CD14-positive monocyte (primary cell): ENCODE measurements around the gene AEBP2. TPM values are rescaled to one million over a fixed set of nuclear protein-coding genes. Genes with fewer than 3 reads are reported as not detected.

Source experiments
- DNase-seq, 3 donors: peaks; one replicate each; pipeline ENCODE4 v3.0.0-alpha.2; 2011 to 2022
- H2AFZ ChIP-seq: 2 replicates; pipeline ENCODE4 v1.6.0; 2012; ENCODE audit warnings: mild to moderate bottlenecking, low read depth, low read length, inconsistent platforms; ENCODE audit not compliant: insufficient read depth, poor library complexity, severe bottlenecking
- H3K27ac ChIP-seq, 2 donors: 1 replicate in 1 of 2; 2 replicates in 1 of 2; pipeline ENCODE4 v1.5.1; 2012 to 2013; ENCODE audit warnings: low read length in 2 of 2, control low read depth in 1 of 2, inconsistent platforms in 1 of 2, low read depth in 1 of 2, mild to moderate bottlenecking in 1 of 2
- H3K27me3 ChIP-seq, 2 donors: one replicate each; pipeline versions ENCODE4 v1.6.0 to v1.6.1; 2011 to 2013; ENCODE audit warnings: low read length in 2 of 2; ENCODE audit not compliant: control insufficient read depth in 2 of 2, insufficient read depth in 2 of 2
- H3K36me3 ChIP-seq, 2 donors: replicated peaks in 1 of 2; 1 replicate in 1 of 2; 2 replicates in 1 of 2; pipeline versions ENCODE4 v1.5.1 to v1.6.1; 2012 to 2013; ENCODE audit warnings: low read length in 2 of 2, control low read depth in 1 of 2, inconsistent platforms in 1 of 2, mild to moderate bottlenecking in 1 of 2; ENCODE audit not compliant: insufficient read depth in 2 of 2, control insufficient read depth in 1 of 2
- H3K4me1 ChIP-seq, 2 donors: 1 replicate in 1 of 2; 2 replicates in 1 of 2; pipeline versions ENCODE4 v1.5.1 to v1.6.1; 2012 to 2013; ENCODE audit warnings: low read length in 2 of 2, control low read depth in 1 of 2, inconsistent platforms in 1 of 2, mild to moderate bottlenecking in 1 of 2, moderate library complexity in 1 of 2; ENCODE audit not compliant: insufficient read depth in 2 of 2, control insufficient read depth in 1 of 2
- H3K4me2 ChIP-seq: replicated peaks from 2 replicates; pipeline ENCODE3; 2012; ENCODE audit warnings: low read length, moderate library complexity, mild to moderate bottlenecking; ENCODE audit not compliant: poor library complexity, severe bottlenecking; ENCODE audit errors: extremely low read depth
- H3K4me3 ChIP-seq, 3 experiments: fragments of 200-600 bp in 1 of 3; sonication (generic) in 1 of 3; replicated peaks in 1 of 3; 1 replicate in 2 of 3; 2 replicates in 1 of 3; pipeline ENCODE4 v1.5.1; 2011 to 2013; ENCODE audit warnings: low read length in 3 of 3, mild to moderate bottlenecking in 3 of 3, control low read depth in 2 of 3, low read depth in 2 of 3, inconsistent platforms in 1 of 3, moderate library complexity in 1 of 3
- H3K79me2 ChIP-seq: 2 replicates; pipeline ENCODE4 v1.6.0; 2012; ENCODE audit warnings: mild to moderate bottlenecking, control low read depth, inconsistent platforms, low read length, moderate library complexity; ENCODE audit not compliant: insufficient read depth
- H3K9ac ChIP-seq: 2 replicates; pipeline ENCODE4 v1.6.0; 2017; ENCODE audit warnings: low read length, mild to moderate bottlenecking; ENCODE audit not compliant: insufficient read depth, poor library complexity, severe bottlenecking
- H3K9me3 ChIP-seq, 2 donors: replicated peaks in 1 of 2; 1 replicate in 1 of 2; 2 replicates in 1 of 2; pipeline versions ENCODE4 v1.5.1 to v1.6.1; 2012 to 2013; ENCODE audit warnings: low read length in 2 of 2, control low read depth in 1 of 2; ENCODE audit not compliant: control insufficient read depth in 1 of 2, insufficient read depth in 1 of 2
- H4K20me1 ChIP-seq: 2 replicates; pipeline ENCODE4 v1.6.0; 2012; ENCODE audit warnings: mild to moderate bottlenecking, low read length, control low read depth, moderate library complexity; ENCODE audit not compliant: insufficient read depth
- H3K27ac Mint-ChIP-seq, 7 donors: one replicate each; pipeline ENCODE4 v1.8.0; 2020; ENCODE audit warnings: mild to moderate bottlenecking in 7 of 7, mixed read lengths in 7 of 7, moderate library complexity in 6 of 7, inconsistent platforms in 2 of 7
- H3K27me3 Mint-ChIP-seq, 3 donors: one replicate each; pipeline ENCODE4 v1.8.0; 2021 to 2022; ENCODE audit warnings: low read depth in 3 of 3, mild to moderate bottlenecking in 3 of 3, mixed read lengths in 3 of 3, moderate library complexity in 3 of 3, inconsistent platforms in 1 of 3
- H3K36me3 Mint-ChIP-seq, 2 donors: one replicate each; pipeline ENCODE4 v1.8.0; 2020; ENCODE audit warnings: mixed read lengths in 2 of 2, inconsistent platforms in 1 of 2, mild to moderate bottlenecking in 1 of 2
- H3K4me1 Mint-ChIP-seq: one replicate; pipeline ENCODE4 v1.8.0; 2020; ENCODE audit warnings: mild to moderate bottlenecking, mixed read lengths
- H3K4me3 Mint-ChIP-seq, 2 donors: one replicate each; pipeline ENCODE4 v1.8.0; 2020; ENCODE audit warnings: mild to moderate bottlenecking in 2 of 2, mixed read lengths in 2 of 2, moderate library complexity in 1 of 2
- H3K9me3 Mint-ChIP-seq, 7 donors: one replicate each; pipeline ENCODE4 v1.8.0; 2020 to 2022; ENCODE audit warnings: mixed read lengths in 7 of 7, mild to moderate bottlenecking in 6 of 7, moderate library complexity in 6 of 7, inconsistent platforms in 2 of 7
- CTCF ChIP-seq: fragments of 200-600 bp; IDR thresholded peaks from one replicate; pipeline ENCODE4 v1.8.0; 2022; ENCODE audit warnings: antibody characterized with exemption, mild to moderate bottlenecking
- WGBS: methylation state at CpG from one replicate; pipeline ENCODE4 v1.1.5; 2013; ENCODE audit warnings: missing lambda C conversion rate; ENCODE audit not compliant: insufficient coverage; 5-methylcytosine and 5-hydroxymethylcytosine counted together
- intact Hi-C, 2 donors: fragments of 100-400 bp; cut with micrococcal nuclease; formaldehyde crosslinking; loops; one replicate each; pipeline versions ENCODE4 v1.15.0 to v1.15.1; 2023
- polyA plus RNA-seq, 3 donors: library from polyadenylated mRNA; depleted of rRNA in 1 of 3; unstranded in 2 of 3; stranded (reverse) in 1 of 3; fragments of 300-500 nt in 2 of 3; fragments of >200 nt in 1 of 3; fragmentation: Illumina TruSeq in 2 of 3; gene quantifications; 1 replicate in 2 of 3; 2 replicates in 1 of 3; pipeline ENCODE4 v1.2.3, GENCODE V29; 2012 to 2021

The AEBP2 gene
- polyA plus RNA-seq, 3 donors = 3.0 to 8.0 (median 4.4) TPM

- WGBS = 93% methylated on average over 2 of the region's 3 CpGs
- Histone ChIP-seq H4K20me1 (peaks cover 51% of the 10 kb centered on the region), H3K27me3 (no peaks in the 10 kb centered on the region), H3K4me2 (no peak overlapping the region), H3K27ac (no peak overlapping the region), H3K4me1 (peaks cover 8 to 19% of the 10 kb centered on the region in 2 donors), H3K9me3 (no peaks in the 10 kb centered on the region), H2AFZ (no peak overlapping the region), H3K9ac (no peak overlapping the region), H3K79me2 (peaks cover 94% of the 10 kb centered on the region), H3K4me3 (no peak overlapping the region), H3K36me3 (no peaks in the 10 kb centered on the region)
- intact Hi-C loops = no loop called here
- H3K27me3 Mint-ChIP-seq = peaks cover 0 to 3% (median 3%) of the 10 kb centered on the region in 3 donors
- no peak overlapping the region for H3K4me3 Mint-ChIP-seq
- H3K9me3 Mint-ChIP-seq = peaks cover 0 to 3% (median under 1%) of the 10 kb centered on the region in 7 donors
- H3K36me3 Mint-ChIP-seq = peaks cover 7 to 18% of the 10 kb centered on the region in 2 donors
- no peak for TF ChIP-seq CTCF
- peaks cover 28% of the 10 kb centered on the region for H3K4me1 Mint-ChIP-seq
- DNase-seq = no peak
- peak overlapping the region in 2 of 7 donors; percentile 36 to 73 for H3K27ac Mint-ChIP-seq
Measured at GRCh38 chr12:19444097-19444496, 4.8 kb downstream of the AEBP2 start.

GRCh38 chr12:19447386-19447785, 8.1 kb downstream of the AEBP2 start:
- intact Hi-C loops = no loop called here
- H3K36me3 Mint-ChIP-seq = peaks cover 7 to 18% of the 10 kb centered on the region in 2 donors
- Histone ChIP-seq H3K4me2 (no peak overlapping the region), H3K4me1 (no peaks in the 10 kb centered on the region), H3K36me3 (no peaks in the 10 kb centered on the region), H3K27me3 (no peaks in the 10 kb centered on the region), H3K9me3 (no peaks in the 10 kb centered on the region), H3K27ac (no peak overlapping the region), H3K79me2 (peaks cover 99% of the 10 kb centered on the region), H2AFZ (no peak overlapping the region), H4K20me1 (peaks cover 84% of the 10 kb centered on the region), H3K4me3 (no peak overlapping the region), H3K9ac (no peak overlapping the region)
- H3K9me3 Mint-ChIP-seq = no peaks in the 10 kb centered on the region
- no peak overlapping the region for H3K4me3 Mint-ChIP-seq
- no peak overlapping the region for H3K27ac Mint-ChIP-seq
- peaks cover 0 to 2% (median 0%) of the 10 kb centered on the region in 3 donors for H3K27me3 Mint-ChIP-seq
- no CpG with 5 or more reads among the region's 8 CpGs for WGBS
- peaks cover 20% of the 10 kb centered on the region for H3K4me1 Mint-ChIP-seq
- no peak for TF ChIP-seq CTCF
- DNase-seq = no peak
